ENCODE results near the gene SPATA16. TPM values are rescaled to one million over a fixed set of nuclear protein-coding genes. Genes with fewer than 3 reads are reported as not detected.

Gene SPATA16
- polyA plus RNA-seq, 1 donor from 2014 or later, result not detected

GRCh38 chr3:172911142-172911541, 229.9 kb downstream of the SPATA16 start:
- no peaks in the 10 kb centered on the region for H3F3A ChIP-seq (ENCODE audit: insufficient read depth, low read length, poor library complexity, severe bottlenecking)
- H3K27me3 ChIP-seq (ENCODE audit: insufficient read depth, low read depth, low read length), result no peaks in the 10 kb centered on the region
- no peak overlapping the region for H3K27ac ChIP-seq (ENCODE audit: low read length)

GRCh38 chr3:172908771-172909270, 232.2 kb downstream of the SPATA16 start:
- Histone ChIP-seq H3K9me2 (ENCODE audit: insufficient read depth, low read length) (no peaks in the 10 kb centered on the region), H3K4me2 (ENCODE audit: low read length) (no peak overlapping the region), H3K9ac (ENCODE audit: low read length) (no peak overlapping the region)
- no peak for TF ChIP-seq POLR2AphosphoS5 (IDR thresholded peaks at IDR 0.05)
- no peak for TF ChIP-seq SMC3 (conservative IDR thresholded peaks at IDR 0.05; ENCODE audit: poor library complexity)
- TF ChIP-seq EZH2 (IDR thresholded peaks at IDR 0.05; ENCODE audit: borderline replicate concordance, insufficient read depth, low read length, poor library complexity, severe bottlenecking), result no peak
- no peak for TF ChIP-seq REST (IDR thresholded peaks at IDR 0.05; ENCODE audit: borderline replicate concordance)
- no peak for TF ChIP-seq RAD21 (conservative IDR thresholded peaks at IDR 0.05)
- no peak for TF ChIP-seq MXI1 (conservative IDR thresholded peaks at IDR 0.05; ENCODE audit: poor library complexity, severe bottlenecking)
- no peak for TF ChIP-seq EP300 (conservative IDR thresholded peaks at IDR 0.05; ENCODE audit: poor library complexity, severe bottlenecking)

More at GRCh38 chr3:172911142-172911541, 229.9 kb downstream of the SPATA16 start:
- Histone ChIP-seq H3K9me2 (ENCODE audit: insufficient read depth, low read length) (no peaks in the 10 kb centered on the region), H3K36me3 (ENCODE audit: insufficient read depth, low read length) (no peaks in the 10 kb centered on the region), H3K79me2 (replicated peaks; ENCODE audit: insufficient read depth, low read length) (no peaks in the 10 kb centered on the region), H3K4me2 (ENCODE audit: low read length) (no peak overlapping the region), H3K4me3 (ENCODE audit: low read length) (no peak overlapping the region), H3K9me3 (ENCODE audit: low read length) (no peaks in the 10 kb centered on the region), H3K9ac (ENCODE audit: low read length) (no peak overlapping the region), H2AFZ (ENCODE audit: low read depth, low read length) (no peak overlapping the region), H4K20me1 (ENCODE audit: insufficient read depth) (no peaks in the 10 kb centered on the region)
- TF ChIP-seq REST (IDR thresholded peaks at IDR 0.05; ENCODE audit: borderline replicate concordance), result no peak
- no peak for TF ChIP-seq EZH2 (IDR thresholded peaks at IDR 0.05; ENCODE audit: borderline replicate concordance, insufficient read depth, low read length, poor library complexity, severe bottlenecking)
- no peak for TF ChIP-seq TAF1 (IDR thresholded peaks at IDR 0.05; ENCODE audit: low read depth)
- no peak for TF ChIP-seq EP300 (conservative IDR thresholded peaks at IDR 0.05; ENCODE audit: poor library complexity, severe bottlenecking)
- TF ChIP-seq POLR2AphosphoS5 (IDR thresholded peaks at IDR 0.05), result no peak
- no peak for TF ChIP-seq RAD21 (conservative IDR thresholded peaks at IDR 0.05)
- TF ChIP-seq MXI1 (conservative IDR thresholded peaks at IDR 0.05; ENCODE audit: poor library complexity, severe bottlenecking), result no peak
- no peak for TF ChIP-seq CTCF (IDR thresholded peaks at IDR 0.05; ENCODE audit: poor library complexity, severe bottlenecking)
- TF ChIP-seq SMC3 (conservative IDR thresholded peaks at IDR 0.05; ENCODE audit: poor library complexity), result no peak

More at GRCh38 chr3:172908771-172909270, 232.2 kb downstream of the SPATA16 start:
- Histone ChIP-seq H3K36me3 (ENCODE audit: insufficient read depth, low read length) (no peaks in the 10 kb centered on the region), H3K4me3 (ENCODE audit: low read length) (no peak overlapping the region), H3F3A (ENCODE audit: insufficient read depth, low read length, poor library complexity, severe bottlenecking) (no peaks in the 10 kb centered on the region), H3K79me2 (replicated peaks; ENCODE audit: insufficient read depth, low read length) (no peaks in the 10 kb centered on the region), H3K9me3 (ENCODE audit: low read length) (no peaks in the 10 kb centered on the region), H3K27ac (ENCODE audit: low read length) (no peak overlapping the region), H2AFZ (ENCODE audit: low read depth, low read length) (no peak overlapping the region), H4K20me1 (ENCODE audit: insufficient read depth) (no peaks in the 10 kb centered on the region), H3K27me3 (ENCODE audit: insufficient read depth, low read depth, low read length) (no peaks in the 10 kb centered on the region)

Measured in neural cell (in vitro differentiated cells).